Measurements from ENCODE around the gene PRR18. TPM values are rescaled to one million over a fixed set of nuclear protein-coding genes. Genes with fewer than 3 reads are reported as not detected.
A peak's percentile ranks its signal among the peaks of the same experiment; 100 is the strongest.

PRR18 gene
- total and polyA plus RNA-seq, 10 donors: 0.03 to 0.30 (median 0.18) TPM; not detected in 6

DNA sequence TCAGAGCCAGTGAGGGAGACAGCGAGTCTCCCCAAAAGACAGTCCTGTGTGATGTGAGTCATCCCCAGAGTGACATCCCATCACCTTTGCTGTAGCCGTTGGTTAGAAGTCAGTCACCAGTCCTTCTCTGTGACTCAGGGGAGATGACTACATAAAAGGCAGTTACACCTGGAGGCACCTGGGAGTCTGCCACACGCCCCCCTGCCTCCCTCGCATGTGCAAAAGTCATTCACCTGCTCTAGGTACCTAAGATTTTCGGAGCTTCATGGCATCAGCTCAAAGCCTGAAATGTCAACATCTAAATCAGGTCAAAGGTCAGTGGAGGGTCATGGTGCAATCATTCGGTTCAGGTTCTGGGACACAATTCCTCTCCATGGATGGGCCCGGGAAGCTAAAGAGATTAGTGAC, 50.3 kb downstream of the PRR18 start:
- 70 to 85% (median 76%) methylated on average over 6 to 7 of the region's 7 CpGs for WGBS, 5 donors
- TF ChIP-seq POLR2AphosphoS5 (IDR thresholded peaks at IDR 0.05) (no peak), POLR2A (IDR thresholded peaks at IDR 0.05) (no peak)
- TF ChIP-seq, protein P1, sequence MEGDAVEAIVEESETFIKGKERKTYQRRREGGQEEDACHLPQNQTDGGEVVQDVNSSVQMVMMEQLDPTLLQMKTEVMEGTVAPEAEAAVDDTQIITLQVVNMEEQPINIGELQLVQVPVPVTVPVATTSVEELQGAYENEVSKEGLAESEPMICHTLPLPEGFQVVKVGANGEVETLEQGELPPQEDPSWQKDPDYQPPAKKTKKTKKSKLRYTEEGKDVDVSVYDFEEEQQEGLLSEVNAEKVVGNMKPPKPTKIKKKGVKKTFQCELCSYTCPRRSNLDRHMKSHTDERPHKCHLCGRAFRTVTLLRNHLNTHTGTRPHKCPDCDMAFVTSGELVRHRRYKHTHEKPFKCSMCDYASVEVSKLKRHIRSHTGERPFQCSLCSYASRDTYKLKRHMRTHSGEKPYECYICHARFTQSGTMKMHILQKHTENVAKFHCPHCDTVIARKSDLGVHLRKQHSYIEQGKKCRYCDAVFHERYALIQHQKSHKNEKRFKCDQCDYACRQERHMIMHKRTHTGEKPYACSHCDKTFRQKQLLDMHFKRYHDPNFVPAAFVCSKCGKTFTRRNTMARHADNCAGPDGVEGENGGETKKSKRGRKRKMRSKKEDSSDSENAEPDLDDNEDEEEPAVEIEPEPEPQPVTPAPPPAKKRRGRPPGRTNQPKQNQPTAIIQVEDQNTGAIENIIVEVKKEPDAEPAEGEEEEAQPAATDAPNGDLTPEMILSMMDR (IDR thresholded peaks at IDR 0.05 in 8 of 11, conservative IDR thresholded peaks at IDR 0.05 in 3 of 11): no peak
- H3K27ac ChIP-seq: peak overlapping the region in 6 of 8 donors; percentile 78 to 96 (median 89)
- no peaks in the 10 kb centered on the region for H3K9me3 ChIP-seq
- H3K4me1 ChIP-seq: peaks cover 12 to 52% (median 39%) of the 10 kb centered on the region in 6 donors
- H3K27me3 ChIP-seq (replicated peaks in 1 of 7): peaks cover 0 to 21% (median 11%) of the 10 kb centered on the region in 7 donors
- intact Hi-C loops (cut with DNase I; ENCODE audit: low total_unique reads): no loop called here
- H3K36me3 ChIP-seq: no peaks in the 10 kb centered on the region
- no peak for DNase-seq
- peak overlapping the region in 1 of 8 donors; percentile 56 for H3K4me3 ChIP-seq

Other genes starting within 250 kb of the PRR18 start
- gene TBXT, start 140.5 kb downstream of the PRR18 start, total RNA-seq: not detected
- gene TBXT, start 140.5 kb downstream of the PRR18 start, polyA plus RNA-seq: under 1 TPM in 2 of 3 donors, not detected in 1; 0.04 to 0.08 TPM
- 10 to 100 TPM; 46.0 to 66.4 (median 51.9) TPM for gene SFT2D1, start 34.2 kb upstream of the PRR18 start, total RNA-seq
- gene SFT2D1, start 34.2 kb upstream of the PRR18 start, polyA plus RNA-seq: 10 to 100 TPM; 58.8 to 71.0 (median 69.7) TPM
- gene MPC1, start 74.5 kb upstream of the PRR18 start, total RNA-seq: 10 to 100 TPM; 29.1 to 56.8 (median 34.5) TPM
- 10 to 100 TPM; 49.5 to 58.6 (median 52.4) TPM for gene MPC1, start 74.5 kb upstream of the PRR18 start, polyA plus RNA-seq

All from spleen (tissue), 11 donors.